G401.6 (cell line): ENCODE results near the gene COA8.
A peak's percentile ranks its signal among the peaks of the same experiment; 100 is the strongest.
"Not testable (repeated sequence)": the region's sequence is repeated elsewhere in the genome, so short reads cannot be mapped to it uniquely, and the experiment has no call there.

Source experiments
- FAIRE-seq: peaks from 2 replicates; lab custom pipeline; 2012; peaks lifted over from hg19 to GRCh38; lab: Jason Lieb, UNC

The COA8 gene

DNA sequence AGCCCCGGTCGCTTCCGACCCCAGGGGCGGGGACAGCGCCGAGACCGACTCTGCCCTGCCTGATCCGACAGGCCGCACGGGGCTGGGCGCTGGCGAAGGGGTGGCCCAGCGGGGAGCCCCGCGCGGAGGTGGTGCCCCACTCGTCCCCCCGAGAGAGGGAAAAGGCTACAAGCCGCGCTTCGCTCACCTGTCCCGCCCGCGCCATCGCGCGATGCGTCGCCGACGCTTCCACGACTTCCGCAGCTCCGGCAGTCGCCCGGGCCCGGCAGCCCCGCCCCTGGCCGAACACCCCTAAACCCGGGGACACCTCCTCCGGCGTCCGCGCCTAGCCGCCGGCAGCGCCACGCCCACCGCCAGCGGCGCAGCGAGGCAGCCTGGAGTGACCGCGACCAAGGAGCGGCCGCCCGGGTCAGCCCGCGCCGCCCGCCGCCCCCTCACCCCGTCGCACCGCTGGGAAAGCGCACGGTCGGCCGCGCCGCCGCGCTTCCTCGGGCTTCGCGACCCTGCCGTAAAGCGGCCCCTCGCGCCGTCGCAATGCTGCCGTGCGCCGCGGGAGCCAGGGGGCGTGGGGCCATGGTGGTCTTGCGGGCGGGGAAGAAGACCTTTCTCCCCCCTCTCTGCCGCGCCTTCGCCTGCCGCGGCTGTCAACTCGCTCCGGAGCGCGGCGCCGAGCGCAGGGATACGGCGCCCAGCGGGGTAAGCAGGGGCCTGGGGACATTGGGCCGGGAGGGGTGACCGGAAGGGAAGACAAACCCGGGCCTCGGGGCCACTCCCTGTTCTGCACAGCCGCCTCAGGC is at the start of gene COA8, which contains the start of gene BAG5:
Gene COA8 (plus strand): TSS at position 532 of the 797 bp plus-strand sequence. CDS start 42 bp downstream, at position 574.
Gene BAG5 (minus strand): TSS at position 229 of the 797 bp plus-strand sequence. CDS start 1,493 bp downstream, outside the sequence.
- FAIRE-seq: no peak

GRCh38 chr14:103514596-103515421 is 48.0 kb upstream of the COA8 start:
- FAIRE-seq: no peak

DNA sequence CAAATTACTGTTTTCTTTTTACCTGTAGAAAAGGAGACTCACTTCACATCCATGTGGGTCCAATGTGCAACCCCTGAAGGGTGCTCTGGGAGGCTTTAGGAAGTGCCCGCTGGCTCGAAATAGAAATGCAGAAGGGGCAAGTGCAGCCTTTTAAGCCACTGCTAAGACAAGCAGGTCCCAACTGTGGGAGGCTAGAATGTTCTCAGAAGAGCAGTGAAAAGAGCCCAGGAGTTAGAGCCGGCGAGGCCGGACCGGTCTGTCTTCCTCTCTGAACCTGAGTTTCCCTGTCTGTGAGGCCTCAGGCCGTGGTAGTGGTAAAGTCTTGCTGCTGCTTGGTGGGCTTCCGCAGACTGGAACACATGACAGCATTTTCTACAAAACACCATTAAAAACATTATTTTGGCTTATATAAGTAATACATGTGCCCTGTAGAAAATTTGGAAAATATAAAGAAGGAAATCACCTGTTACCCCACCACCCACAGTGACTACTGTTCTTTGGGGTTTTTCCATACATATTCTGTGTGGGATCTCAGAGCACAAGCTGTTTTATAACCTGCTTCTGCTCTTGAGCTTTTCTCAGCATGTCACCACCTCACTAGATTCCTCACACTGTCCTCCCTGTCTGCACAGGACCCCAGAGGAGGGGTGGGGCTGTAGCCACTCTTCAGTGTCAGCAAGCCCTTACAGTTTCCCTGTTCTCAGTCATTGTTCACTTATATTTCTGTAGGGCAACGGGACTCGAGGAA is 46.2 kb upstream of the COA8 start:
- no peak for FAIRE-seq

DNA sequence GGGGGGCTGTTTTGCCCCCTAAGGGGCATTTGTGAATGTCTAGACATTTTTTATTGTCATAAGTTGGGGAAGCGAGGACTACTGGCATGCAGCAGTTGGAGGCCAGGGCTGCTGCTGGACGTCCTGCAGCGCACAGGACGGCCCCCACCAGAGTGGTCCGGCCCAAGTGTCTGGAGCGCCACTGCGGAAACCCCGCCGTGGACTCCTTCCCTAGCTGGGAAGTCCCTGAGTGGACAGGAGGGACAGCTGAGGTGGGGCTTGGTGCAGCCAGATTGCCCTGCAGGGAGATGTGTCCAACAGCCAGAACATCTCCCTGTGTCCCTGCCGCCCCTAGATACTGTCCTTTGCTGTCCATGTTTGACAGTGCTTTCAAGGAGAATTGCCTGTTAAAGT is 45.6 kb upstream of the COA8 start:
- FAIRE-seq: no peak

DNA sequence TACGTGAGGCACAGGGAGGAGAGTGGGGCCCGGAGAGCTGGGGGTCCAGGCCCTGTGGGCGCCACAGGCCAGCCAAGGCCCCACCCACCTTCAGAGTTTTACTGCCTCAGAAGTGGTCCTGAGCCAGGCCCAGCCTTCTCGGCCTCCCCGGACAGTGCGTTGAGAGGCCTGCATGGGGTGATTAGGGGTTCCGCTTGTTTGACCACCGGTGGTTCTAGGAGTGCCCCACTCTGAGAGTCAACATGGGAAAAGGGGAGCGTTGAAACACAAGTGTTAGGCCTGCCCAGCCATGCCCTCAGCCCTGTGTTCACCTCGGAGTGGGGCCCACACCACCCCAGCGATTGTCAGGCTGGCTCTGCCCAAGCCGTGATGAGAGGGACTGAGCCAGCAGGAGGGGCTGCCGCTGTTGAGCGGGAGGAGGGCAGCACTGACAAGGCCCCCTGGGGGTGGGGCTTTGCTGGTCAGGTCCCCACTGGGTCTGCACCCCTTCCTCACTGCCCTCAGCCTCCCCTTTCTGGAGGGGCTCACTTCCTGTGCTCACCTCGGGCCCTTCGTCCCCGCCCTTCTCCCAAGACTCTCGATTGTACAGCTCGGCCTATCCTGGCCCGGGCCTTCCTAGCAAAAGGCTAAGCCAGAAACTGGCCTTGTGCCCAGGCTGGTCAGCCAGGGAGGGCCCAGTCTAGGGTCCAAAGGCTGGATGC is 44.9 kb upstream of the COA8 start:
- FAIRE-seq: no peak

DNA sequence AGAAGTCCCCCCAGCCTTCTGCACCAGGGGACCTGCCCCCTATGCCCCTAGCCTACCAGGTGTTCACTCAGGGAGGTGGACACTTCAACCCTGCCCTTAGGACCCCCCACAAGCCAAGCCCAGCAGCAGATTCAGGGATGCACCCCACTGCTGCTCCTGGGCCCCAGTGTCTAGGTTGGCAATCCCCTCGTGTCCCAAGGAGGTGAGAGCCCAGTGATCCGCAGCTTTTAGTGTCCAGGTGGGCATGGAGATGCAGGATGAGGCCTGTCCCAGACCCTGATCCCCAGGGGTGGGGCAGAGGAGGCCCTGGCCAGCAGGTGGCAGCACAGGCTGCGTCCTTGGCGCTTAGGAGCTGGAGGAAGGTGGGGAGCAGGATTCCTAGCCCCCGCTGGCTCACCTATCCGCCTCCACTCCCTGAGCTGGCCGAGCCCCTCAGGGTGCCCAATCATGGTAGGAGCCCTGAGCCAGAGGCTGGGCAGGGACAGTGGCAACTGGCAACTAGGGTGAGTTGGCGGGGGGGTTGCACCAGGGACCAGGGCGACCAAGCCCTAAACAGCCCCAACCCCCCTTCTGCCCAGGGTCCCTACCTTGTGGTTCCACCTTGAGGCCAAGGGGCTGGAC is 44.2 kb upstream of the COA8 start:
- FAIRE-seq: no peak

GRCh38 chr14:103519043-103519836 is 43.5 kb upstream of the COA8 start:
- FAIRE-seq: peak; percentile 91

DNA sequence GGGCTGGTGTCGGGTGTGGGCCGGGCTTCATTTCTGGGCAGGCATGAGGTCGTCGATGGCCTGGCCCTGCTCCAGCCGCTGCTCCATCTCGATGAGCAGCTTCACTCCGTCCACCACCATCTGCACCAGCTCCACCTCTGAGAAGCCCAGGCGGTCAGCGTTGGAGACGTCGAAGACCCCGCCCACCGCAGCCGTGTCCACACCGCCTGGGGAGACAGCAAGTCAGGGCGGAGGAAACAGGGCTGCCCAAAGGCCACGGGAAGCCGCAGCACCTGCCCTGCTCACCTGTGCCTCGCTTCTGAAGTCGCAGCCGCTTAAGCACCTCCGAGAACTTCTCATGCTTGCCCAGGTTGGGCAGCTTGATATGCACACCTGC is 42.9 kb upstream of the COA8 start:
- no peak for FAIRE-seq

DNA sequence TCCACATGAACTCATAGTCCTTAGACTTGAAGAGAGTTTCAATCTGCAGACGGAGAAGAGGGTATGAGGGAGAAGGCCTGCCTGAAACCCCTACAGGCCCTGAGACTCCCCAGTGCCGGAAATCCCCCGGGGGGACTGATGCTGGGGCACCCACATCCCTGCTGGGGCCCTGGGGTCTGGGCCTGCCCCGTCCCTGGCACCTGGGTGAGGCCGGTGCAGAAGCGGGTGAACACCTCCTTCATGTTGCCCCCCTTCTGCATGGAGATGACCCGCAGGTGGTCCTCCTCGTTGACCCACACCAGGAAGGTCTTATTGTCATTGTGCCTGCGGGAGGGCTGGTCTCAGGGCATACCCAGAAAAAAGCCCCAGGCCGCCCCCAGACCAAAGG is 42.5 kb upstream of the COA8 start:
- FAIRE-seq: no peak

- no peak for FAIRE-seq
These were observed 41.9 kb upstream of the COA8 start for GRCh38 chr14:103520657-103521437.

GRCh38 chr14:103521438-103521950 is 41.3 kb upstream of the COA8 start:
- no peak for FAIRE-seq

- FAIRE-seq: no peak
These were observed 40.7 kb upstream of the COA8 start for GRCh38 chr14:103521951-103522563.

DNA sequence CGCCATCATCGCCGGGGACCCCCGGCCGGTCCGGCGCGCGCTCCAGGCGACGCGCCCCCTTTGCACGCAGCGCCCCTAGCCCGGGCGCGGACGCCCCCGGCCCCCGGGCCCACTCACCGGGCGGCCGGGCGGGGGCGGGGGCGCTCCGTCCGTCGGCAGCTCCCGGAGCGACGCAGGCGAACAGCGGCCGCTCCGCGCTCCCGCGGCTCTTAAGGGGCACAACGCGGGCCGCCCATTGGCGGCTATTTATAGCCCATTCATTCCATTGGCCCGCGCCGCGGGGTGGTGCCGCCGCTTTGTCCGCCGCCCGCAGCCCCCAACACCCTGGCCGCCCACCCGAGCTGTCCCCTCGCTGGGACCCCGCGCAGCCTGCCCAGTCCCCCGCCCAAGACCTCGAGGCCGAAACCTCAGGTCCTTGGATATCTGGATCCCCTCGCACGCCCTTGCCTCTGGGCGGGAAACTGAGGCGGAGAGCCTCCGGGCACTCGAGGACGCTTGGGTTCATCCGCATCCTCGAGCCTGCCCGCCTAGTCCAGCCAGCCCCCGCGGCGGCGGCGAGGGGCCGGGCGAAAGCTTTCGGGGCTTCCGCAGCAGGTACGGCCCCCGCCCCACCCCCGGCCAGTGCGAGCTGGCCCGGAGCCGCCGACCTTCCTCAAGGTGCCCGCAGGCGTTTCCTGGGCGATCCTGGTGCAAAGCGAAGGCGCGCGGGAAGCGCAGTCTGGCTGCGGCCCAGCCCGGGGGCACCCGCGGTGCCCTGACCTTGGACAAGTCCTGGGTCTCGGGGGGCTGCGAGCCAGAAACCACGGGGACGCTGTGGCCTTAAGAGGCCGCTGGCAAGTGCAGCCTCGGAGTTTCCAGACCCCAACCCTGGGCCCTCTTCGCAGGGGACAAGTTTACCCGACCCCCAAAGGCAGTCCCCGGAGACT is 39.8 kb upstream of the COA8 start, which contains the start of gene CKB:
Gene CKB (minus strand): TSS at position 182 of the 926 bp plus-strand sequence. CDS start 337 bp downstream, outside the sequence.
- no peak for FAIRE-seq

DNA sequence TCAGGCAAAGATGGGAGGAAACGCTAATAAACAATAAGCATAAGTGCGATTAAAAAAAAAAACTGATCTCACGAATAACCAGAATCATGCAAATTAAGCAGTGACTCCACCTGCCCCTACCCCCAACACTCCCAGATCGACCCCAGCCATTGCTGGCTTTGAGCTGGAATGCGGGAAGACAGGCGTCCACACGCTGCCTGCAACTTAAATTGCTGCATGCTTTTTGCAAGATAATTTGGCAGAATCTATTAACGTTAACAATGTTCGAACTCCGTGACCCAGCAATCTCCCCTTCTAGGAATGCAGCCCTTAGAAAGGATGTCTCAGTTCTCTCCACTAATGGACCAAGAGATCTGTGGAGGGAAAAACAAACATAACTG is 39.2 kb upstream of the COA8 start:
- no peak for FAIRE-seq

- FAIRE-seq: no peak
These were observed 38.5 kb upstream of the COA8 start for GRCh38 chr14:103524002-103524935.

DNA sequence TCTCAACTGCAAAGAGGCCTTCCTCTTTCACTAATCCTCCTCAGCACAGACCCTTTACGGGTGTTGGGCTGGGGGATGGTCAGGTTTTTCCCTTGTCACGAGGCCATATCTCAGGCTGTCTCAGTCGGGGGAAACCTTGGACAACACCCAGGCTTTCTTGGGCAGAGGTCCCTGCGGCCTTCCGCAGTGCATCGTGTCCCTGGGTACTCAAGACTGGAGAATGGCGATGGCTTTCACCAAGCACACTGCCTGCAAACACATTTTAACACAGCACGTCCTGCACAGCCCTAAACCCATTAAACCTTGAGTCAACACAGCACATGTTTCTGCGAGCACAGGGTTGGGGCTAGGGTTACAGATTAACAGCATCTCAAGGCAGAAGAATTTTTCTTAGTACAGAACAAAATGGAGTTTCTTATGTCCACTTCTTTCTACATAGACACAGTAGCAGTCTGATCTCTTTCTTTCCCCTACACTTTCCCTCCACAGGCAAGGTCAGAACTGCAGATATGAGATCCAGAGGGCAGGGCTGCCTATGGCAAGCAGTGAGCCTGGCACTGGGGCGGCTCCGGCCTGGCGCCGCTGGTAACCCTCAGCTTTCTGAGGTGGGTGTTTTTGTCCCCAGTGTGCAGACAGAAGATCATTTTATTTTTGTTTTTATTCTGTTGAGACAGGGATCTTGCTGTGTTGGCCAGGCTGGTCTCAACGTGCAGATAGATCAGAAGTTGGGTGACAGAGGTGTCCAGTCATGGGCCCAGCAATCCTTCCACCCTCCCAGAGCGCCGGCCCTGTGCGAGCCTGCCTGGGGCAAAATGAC is 37.1 kb upstream of the COA8 start:
- not testable (repeated sequence) for FAIRE-seq
